Endothelial cell of umbilical vein (primary cell): ENCODE results near the gene SOX10. TPM values are rescaled to one million over a fixed set of nuclear protein-coding genes. Genes with fewer than 3 reads are reported as not detected.

ENCODE experiments used
- BruUV-seq: library from RNA; stranded (reverse); fragments of 400-500 nt; replicated peaks from 2 replicates; lab custom pipeline; 2021; lab: Mats Ljungman, UMichigan
- CTCF ChIA-PET: fragments of 300-600, 350-600 bp; sonication (Branson Sonifier 250); formaldehyde crosslinking; loops from one replicate; lab custom pipeline; 2021; ENCODE audit warnings: antibody characterized with exemption, inconsistent platforms; lab: Charles Lee
- POLR2A ChIA-PET: fragments of 300-600, 350-600 bp; sonication (Branson Sonifier 250); formaldehyde crosslinking; loops from one replicate; lab custom pipeline; 2021; ENCODE audit warnings: antibody characterized with exemption, inconsistent platforms; lab: Charles Lee
- DNase-seq: peaks from one replicate; pipeline ENCODE4 v3.0.0-alpha.2; 2011; ENCODE audit warnings: low read depth, low spot score
- FAIRE-seq: peaks from 2 replicates; lab custom pipeline; 2011; peaks lifted over from hg19 to GRCh38; lab: Jason Lieb, UNC
- H2AFZ ChIP-seq: 2 replicates; pipeline ENCODE4 v1.6.0; 2012; ENCODE audit warnings: low read depth, low read length, control low read depth, inconsistent platforms
- H3K27ac ChIP-seq: 2 replicates; pipeline ENCODE4 v1.5.1; 2011; ENCODE audit warnings: low read depth, mild to moderate bottlenecking, control low read depth, low read length, moderate library complexity; ENCODE audit not compliant: insufficient read depth
- H3K27me3 ChIP-seq, 2 experiments: 2 replicates each; pipeline versions ENCODE4 v1.6.0 to v1.6.1; 2011; ENCODE audit warnings: low read length in 2 of 2, mixed read lengths in 1 of 2; ENCODE audit not compliant: control insufficient read depth in 2 of 2, insufficient read depth in 2 of 2
- H3K36me3 ChIP-seq, 2 experiments: 2 replicates in 1 of 2; 3 replicates in 1 of 2; pipeline ENCODE4 v1.5.1; 2011; ENCODE audit warnings: low read length in 2 of 2, mild to moderate bottlenecking in 1 of 2, moderate library complexity in 1 of 2; ENCODE audit not compliant: control insufficient read depth in 2 of 2, insufficient read depth in 2 of 2; ENCODE audit errors: extremely low read depth in 1 of 2
- H3K4me1 ChIP-seq: 3 replicates; pipeline ENCODE4 v1.5.1; 2011; ENCODE audit warnings: mild to moderate bottlenecking, low read length; ENCODE audit not compliant: control insufficient read depth, insufficient read depth; ENCODE audit errors: extremely low read depth
- H3K4me2 ChIP-seq: 2 replicates; pipeline ENCODE4 v1.6.1; 2011; ENCODE audit warnings: low read length, control low read depth, mixed read lengths; ENCODE audit not compliant: insufficient read depth
- H3K4me3 ChIP-seq, 3 experiments: fragments of 200-600 bp in 1 of 3; sonication (generic), shearing (Covaris generic) in 1 of 3; replicated peaks in 1 of 3; 2 replicates each; pipeline ENCODE4 v1.5.1; 2011 to 2016; ENCODE audit warnings: control low read depth in 3 of 3, low read length in 3 of 3, mild to moderate bottlenecking in 2 of 3, inconsistent platforms in 1 of 3, low read depth in 1 of 3, moderate library complexity in 1 of 3; ENCODE audit not compliant: insufficient read depth in 1 of 3
- H3K79me2 ChIP-seq: 2 replicates; pipeline ENCODE4 v1.6.0; 2012; ENCODE audit warnings: low read length, inconsistent platforms; ENCODE audit not compliant: control insufficient read depth, insufficient read depth
- H3K9ac ChIP-seq: replicated peaks from 2 replicates; pipeline ENCODE3; 2011; ENCODE audit warnings: low read length, control low read depth; ENCODE audit not compliant: insufficient read depth; ENCODE audit errors: extremely low read depth
- H3K9me1 ChIP-seq: replicated peaks from 3 replicates; pipeline ENCODE4 v1.6.0; 2011; ENCODE audit warnings: mild to moderate bottlenecking, low read length; ENCODE audit not compliant: control insufficient read depth, insufficient read depth; ENCODE audit errors: extremely low read depth
- H3K9me3 ChIP-seq: replicated peaks from 2 replicates; pipeline ENCODE4 v1.5.1; 2012; ENCODE audit warnings: low read length, inconsistent platforms; ENCODE audit not compliant: control insufficient read depth, insufficient read depth
- H4K20me1 ChIP-seq: replicated peaks from 2 replicates; pipeline ENCODE3; 2011; ENCODE audit warnings: mild to moderate bottlenecking, low read length; ENCODE audit not compliant: control insufficient read depth, insufficient read depth; ENCODE audit errors: extremely low read depth
- CTCF ChIP-seq, 2 donors: IDR thresholded peaks; 1 replicate in 1 of 2; 2 replicates in 1 of 2; pipeline ENCODE4 v1.5.1; 2011; ENCODE audit warnings: low read length in 2 of 2, mild to moderate bottlenecking in 2 of 2, moderate library complexity in 2 of 2, control low read depth in 1 of 2, inconsistent platforms in 1 of 2, low read depth in 1 of 2; ENCODE audit not compliant: insufficient read depth in 1 of 2; ENCODE audit errors: extremely low read depth in 1 of 2
- EZH2 ChIP-seq: IDR thresholded peaks from 2 replicates; pipeline ENCODE4 v1.6.1; 2012; ENCODE audit warnings: borderline replicate concordance, low read depth, mild to moderate bottlenecking, moderate library complexity, low read length, inconsistent platforms; ENCODE audit not compliant: severe bottlenecking
- FOS ChIP-seq: IDR thresholded peaks from 2 replicates; pipeline ENCODE4 v1.6.1; 2011; ENCODE audit warnings: mild to moderate bottlenecking, low read length, moderate library complexity, borderline replicate concordance; ENCODE audit not compliant: insufficient read depth
- GATA2 ChIP-seq: IDR thresholded peaks from 2 replicates; pipeline ENCODE4 v1.7.0; 2011; ENCODE audit warnings: low read depth, mild to moderate bottlenecking, moderate library complexity, mixed read lengths, low read length; ENCODE audit not compliant: insufficient read length, insufficient read depth
- JUN ChIP-seq: IDR thresholded peaks from 2 replicates; pipeline ENCODE4 v1.6.1; 2011; ENCODE audit warnings: borderline replicate concordance, low read depth; ENCODE audit not compliant: insufficient read length, insufficient read depth
- MAX ChIP-seq: IDR thresholded peaks from 2 replicates; pipeline ENCODE4 v1.6.1; 2011; ENCODE audit not compliant: insufficient read depth, insufficient read length
- MYC ChIP-seq: IDR thresholded peaks from one replicate; pipeline ENCODE4 v1.6.1; 2011; ENCODE audit warnings: mild to moderate bottlenecking, low read depth, low read length
- POLR2A ChIP-seq: IDR thresholded peaks from 2 replicates; pipeline ENCODE4 v1.6.1; 2012; ENCODE audit warnings: low read depth, mild to moderate bottlenecking, control low read depth, low read length
- POLR2AphosphoS5 ChIP-seq: IDR thresholded peaks from 2 replicates; pipeline ENCODE4 v1.6.1; 2012; ENCODE audit warnings: low read depth, mild to moderate bottlenecking, control low read depth, low read length, moderate library complexity; ENCODE audit not compliant: insufficient read depth
- dilution Hi-C: fragments of 300-500 bp; cut with MboI; formaldehyde crosslinking; loops from one replicate; pipeline ENCODE4 v1.15.0; 2019; ENCODE audit warnings: low sequenced_read_pairs; ENCODE audit not compliant: extremely low pct_ligation_motif_present
- intact Hi-C: fragments of 100-400 bp; cut with micrococcal nuclease; formaldehyde crosslinking; loops from one replicate; pipeline ENCODE4 v1.10.0; 2022
- polyA plus RNA-seq, 4 experiments: library from polyadenylated mRNA; depleted of rRNA in 3 of 4; stranded (reverse) in 3 of 4; unstranded in 1 of 4; fragments of >200 nt; gene quantifications; 2 replicates each; pipeline versions ENCODE4 v1.2.1 to v1.2.3, GENCODE V29; 2011 to 2012; ENCODE audit warnings: missing spikeins in 1 of 4
- total RNA-seq: library from RNA; stranded (reverse); gene quantifications from 2 replicates; pipeline ENCODE4 v1.2.3, GENCODE V29; 2021

SOX10 gene
- total and polyA plus RNA-seq, 2 donors (not counting 3 experiments of a cell fraction or from before 2014, with no cell fraction given) = not detected

- no peak overlapping the region for H3K4me3 ChIP-seq
- H3K4me1 ChIP-seq = no peaks in the 10 kb centered on the region
- H3K36me3 ChIP-seq = no peaks in the 10 kb centered on the region
- ChIA-PET POLR2A (no interaction called here), CTCF (interaction anchor here (1.1 kb wide), 1 partner anchor 72 kb away, joined by 3 read pairs; no protein-coding TSS in a partner anchor)
- intact Hi-C loops (no loop called here), dilution Hi-C loops (no loop called here)
- no peak overlapping the region for H3K9ac ChIP-seq
- no peak for FAIRE-seq
- no peaks in the 10 kb centered on the region for H3K27me3 ChIP-seq
- no TSS peak for BruUV-seq
- no peaks in the 10 kb centered on the region for H3K9me1 ChIP-seq
- TF ChIP-seq CTCF (IDR thresholded peaks at IDR 0.05; ENCODE audit: extremely low read depth in 1 of 2, insufficient read depth in 1 of 2, low read depth in 1 of 2, low read length in 2 of 2) = no peak
- TF ChIP-seq MAX = no peak
- no peak for TF ChIP-seq POLR2AphosphoS5
- no peak for TF ChIP-seq GATA2
- TF ChIP-seq JUN = no peak
- TF ChIP-seq MYC = no peak
- no peak for TF ChIP-seq POLR2A
- no peak for TF ChIP-seq EZH2
- TF ChIP-seq FOS = no peak
- no peak overlapping the region for H3K27ac ChIP-seq
- no peak overlapping the region for H2AFZ ChIP-seq
- H4K20me1 ChIP-seq = no peaks in the 10 kb centered on the region
- H3K9me3 ChIP-seq = no peaks in the 10 kb centered on the region
- no peak for DNase-seq
- no peak overlapping the region for H3K4me2 ChIP-seq
- no peaks in the 10 kb centered on the region for H3K79me2 ChIP-seq
These were observed 4.6 kb downstream of the SOX10 start for GRCh38 chr22:37979782-37980181.
